HepG2 (cell line): ENCODE data around the gene PHACTR1. TPM values are rescaled to one million over a fixed set of nuclear protein-coding genes. Genes with fewer than 3 reads are reported as not detected.

Experiments used
- MAFG ChIP-seq: sonication (generic); formaldehyde crosslinking; IDR thresholded peaks from 2 replicates; pipeline ENCODE4 v1.5.1; 2020; ENCODE audit warnings: mild to moderate bottlenecking, missing genetic modification reagents
- MEIS2 ChIP-seq: sonication (generic); formaldehyde crosslinking; IDR thresholded peaks from 2 replicates; pipeline ENCODE4 v1.9.0; 2021; ENCODE audit warnings: mild to moderate bottlenecking, missing genetic modification reagents
- MXI1 ChIP-seq: IDR thresholded peaks from 3 replicates; pipeline ENCODE4 v1.6.1; 2012; ENCODE audit warnings: low read depth, low read length, inconsistent platforms, borderline replicate concordance
- NPAS2 ChIP-seq: sonication (generic); formaldehyde crosslinking; IDR thresholded peaks from 2 replicates; pipeline ENCODE4 v1.8.0; 2022; ENCODE audit warnings: mild to moderate bottlenecking, missing genetic modification reagents, borderline replicate concordance
- TAF15 ChIP-seq: fragments of 200-400 bp; formaldehyde crosslinking; IDR thresholded peaks from one replicate; pipeline ENCODE4 v1.6.1; 2018; ENCODE audit warnings: mild to moderate bottlenecking, low read depth, low read length; ENCODE audit not compliant: poor library complexity, severe bottlenecking
- THYN1 ChIP-seq: sonication (generic); formaldehyde crosslinking; IDR thresholded peaks from 2 replicates; pipeline ENCODE4 v1.8.1; 2023; ENCODE audit warnings: low read depth, mild to moderate bottlenecking, moderate library complexity, missing genetic modification reagents, borderline replicate concordance
- ZNF225 ChIP-seq: sonication (generic); formaldehyde crosslinking; IDR thresholded peaks from 2 replicates; pipeline ENCODE4 v1.4.0; 2020; ENCODE audit warnings: mild to moderate bottlenecking, missing genetic modification reagents
- ZNF24 ChIP-seq: fragments of 450-650 bp; IDR thresholded peaks from 2 replicates; pipeline ENCODE4 v1.6.1; 2017; ENCODE audit warnings: antibody characterized with exemption, mild to moderate bottlenecking
- ZNF33B ChIP-seq: sonication (generic); formaldehyde crosslinking; IDR thresholded peaks from 2 replicates; pipeline ENCODE4 v1.5.1; 2020; ENCODE audit warnings: mild to moderate bottlenecking, missing genetic modification reagents
- ZNF550 ChIP-seq: sonication (generic); formaldehyde crosslinking; IDR thresholded peaks from 2 replicates; pipeline ENCODE4 v1.4.0; 2020; ENCODE audit warnings: mild to moderate bottlenecking, missing genetic modification reagents, borderline replicate concordance
- ZNF674 ChIP-seq: sonication (generic); formaldehyde crosslinking; IDR thresholded peaks from 2 replicates; pipeline ENCODE4 v1.5.0; 2020; ENCODE audit warnings: low read depth, mild to moderate bottlenecking, missing genetic modification reagents
- polyA plus RNA-seq, 8 experiments: library from polyadenylated mRNA; depleted of rRNA in 3 of 8; stranded (reverse) in 7 of 8; unstranded in 1 of 8; fragments of >200 nt; fragmentation: Illumina TruSeq in 4 of 8; extraction: Trizol in 4 of 8; gene quantifications; 2 replicates each; pipeline versions ENCODE4 v1.2.1 to v1.2.3, GENCODE V29; 2011 to 2016; ENCODE audit warnings: low read depth in 4 of 8, missing spikeins in 1 of 8, mixed read lengths in 1 of 8; ENCODE audit not compliant: insufficient read depth in 1 of 8
- total RNA-seq, 5 experiments: library from RNA; depleted of rRNA; stranded (reverse); fragments of >200 nt; fragmentation: Illumina TruSeq; extraction: Trizol; gene quantifications; 2 replicates each; pipeline ENCODE4 v1.2.3, GENCODE V29; 2016; ENCODE audit warnings: low read depth in 1 of 5
- TF ChIP-seq, protein P1 (sequence below): sonication (generic); formaldehyde crosslinking; IDR thresholded peaks from 2 replicates; pipeline ENCODE4 v1.4.0; 2020; ENCODE audit warnings: missing genetic modification reagents
- TF ChIP-seq, protein P2 (sequence below): IDR thresholded peaks from 2 replicates; pipeline ENCODE4 v1.6.1; 2016; ENCODE audit warnings: low read depth

PHACTR1 gene
- total and polyA plus RNA-seq, 2 of the 13 experiments (the other 11 are each of a cell fraction or from before 2014, with no cell fraction given) = 0.09 TPM; not detected in 1

DNA sequence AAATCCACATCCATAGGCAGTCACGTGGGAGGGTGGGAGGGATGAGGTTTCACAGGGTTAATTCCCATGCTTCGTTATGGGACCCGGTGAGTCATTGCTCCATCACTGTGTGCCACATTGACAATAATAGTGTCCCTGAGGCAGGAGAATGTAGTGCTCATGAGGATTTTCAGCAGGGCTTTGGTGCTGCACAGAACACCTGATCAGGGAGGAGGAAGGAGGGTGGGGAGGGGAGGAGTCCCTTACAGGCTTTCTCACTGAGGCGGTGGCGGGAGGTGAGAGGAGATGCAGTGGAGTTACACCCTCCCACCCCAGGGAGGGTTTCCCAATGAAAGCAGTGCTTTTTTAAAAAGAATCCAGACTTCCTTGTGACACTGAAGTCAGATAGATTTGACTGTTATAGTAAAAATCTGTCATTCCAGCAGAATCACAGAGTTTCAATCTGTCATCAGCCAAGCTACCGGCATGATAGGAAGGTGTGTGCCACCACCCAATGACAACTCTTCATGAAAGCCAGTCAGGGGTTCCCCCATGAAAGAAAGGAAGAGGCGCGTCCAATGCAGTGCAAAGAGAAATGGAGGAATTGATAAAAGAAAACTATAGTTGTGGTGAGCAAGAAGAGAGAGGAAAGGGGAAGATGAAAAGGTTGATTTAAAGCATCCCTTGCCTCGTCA is 467.0 kb downstream of the PHACTR1 start (continued):
- TF ChIP-seq, protein P1, sequence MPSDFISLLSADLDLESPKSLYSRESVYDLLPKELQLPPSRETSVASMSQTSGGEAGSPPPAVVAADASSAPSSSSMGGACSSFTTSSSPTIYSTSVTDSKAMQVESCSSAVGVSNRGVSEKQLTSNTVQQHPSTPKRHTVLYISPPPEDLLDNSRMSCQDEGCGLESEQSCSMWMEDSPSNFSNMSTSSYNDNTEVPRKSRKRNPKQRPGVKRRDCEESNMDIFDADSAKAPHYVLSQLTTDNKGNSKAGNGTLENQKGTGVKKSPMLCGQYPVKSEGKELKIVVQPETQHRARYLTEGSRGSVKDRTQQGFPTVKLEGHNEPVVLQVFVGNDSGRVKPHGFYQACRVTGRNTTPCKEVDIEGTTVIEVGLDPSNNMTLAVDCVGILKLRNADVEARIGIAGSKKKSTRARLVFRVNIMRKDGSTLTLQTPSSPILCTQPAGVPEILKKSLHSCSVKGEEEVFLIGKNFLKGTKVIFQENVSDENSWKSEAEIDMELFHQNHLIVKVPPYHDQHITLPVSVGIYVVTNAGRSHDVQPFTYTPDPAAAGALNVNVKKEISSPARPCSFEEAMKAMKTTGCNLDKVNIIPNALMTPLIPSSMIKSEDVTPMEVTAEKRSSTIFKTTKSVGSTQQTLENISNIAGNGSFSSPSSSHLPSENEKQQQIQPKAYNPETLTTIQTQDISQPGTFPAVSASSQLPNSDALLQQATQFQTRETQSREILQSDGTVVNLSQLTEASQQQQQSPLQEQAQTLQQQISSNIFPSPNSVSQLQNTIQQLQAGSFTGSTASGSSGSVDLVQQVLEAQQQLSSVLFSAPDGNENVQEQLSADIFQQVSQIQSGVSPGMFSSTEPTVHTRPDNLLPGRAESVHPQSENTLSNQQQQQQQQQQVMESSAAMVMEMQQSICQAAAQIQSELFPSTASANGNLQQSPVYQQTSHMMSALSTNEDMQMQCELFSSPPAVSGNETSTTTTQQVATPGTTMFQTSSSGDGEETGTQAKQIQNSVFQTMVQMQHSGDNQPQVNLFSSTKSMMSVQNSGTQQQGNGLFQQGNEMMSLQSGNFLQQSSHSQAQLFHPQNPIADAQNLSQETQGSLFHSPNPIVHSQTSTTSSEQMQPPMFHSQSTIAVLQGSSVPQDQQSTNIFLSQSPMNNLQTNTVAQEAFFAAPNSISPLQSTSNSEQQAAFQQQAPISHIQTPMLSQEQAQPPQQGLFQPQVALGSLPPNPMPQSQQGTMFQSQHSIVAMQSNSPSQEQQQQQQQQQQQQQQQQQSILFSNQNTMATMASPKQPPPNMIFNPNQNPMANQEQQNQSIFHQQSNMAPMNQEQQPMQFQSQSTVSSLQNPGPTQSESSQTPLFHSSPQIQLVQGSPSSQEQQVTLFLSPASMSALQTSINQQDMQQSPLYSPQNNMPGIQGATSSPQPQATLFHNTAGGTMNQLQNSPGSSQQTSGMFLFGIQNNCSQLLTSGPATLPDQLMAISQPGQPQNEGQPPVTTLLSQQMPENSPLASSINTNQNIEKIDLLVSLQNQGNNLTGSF (CRISPR knock-in tag) = no peak
- no peak for TF ChIP-seq THYN1 (CRISPR knock-in tag)
- TF ChIP-seq ZNF225 = no peak
- no peak for TF ChIP-seq MAFG
- TF ChIP-seq ZNF674 = no peak
- no peak for TF ChIP-seq ZNF33B (CRISPR knock-in tag)
- no peak for TF ChIP-seq NPAS2
- no peak for TF ChIP-seq TAF15
- TF ChIP-seq MEIS2 (CRISPR knock-in tag) = no peak
- no peak for TF ChIP-seq MXI1
- TF ChIP-seq, protein P2, sequence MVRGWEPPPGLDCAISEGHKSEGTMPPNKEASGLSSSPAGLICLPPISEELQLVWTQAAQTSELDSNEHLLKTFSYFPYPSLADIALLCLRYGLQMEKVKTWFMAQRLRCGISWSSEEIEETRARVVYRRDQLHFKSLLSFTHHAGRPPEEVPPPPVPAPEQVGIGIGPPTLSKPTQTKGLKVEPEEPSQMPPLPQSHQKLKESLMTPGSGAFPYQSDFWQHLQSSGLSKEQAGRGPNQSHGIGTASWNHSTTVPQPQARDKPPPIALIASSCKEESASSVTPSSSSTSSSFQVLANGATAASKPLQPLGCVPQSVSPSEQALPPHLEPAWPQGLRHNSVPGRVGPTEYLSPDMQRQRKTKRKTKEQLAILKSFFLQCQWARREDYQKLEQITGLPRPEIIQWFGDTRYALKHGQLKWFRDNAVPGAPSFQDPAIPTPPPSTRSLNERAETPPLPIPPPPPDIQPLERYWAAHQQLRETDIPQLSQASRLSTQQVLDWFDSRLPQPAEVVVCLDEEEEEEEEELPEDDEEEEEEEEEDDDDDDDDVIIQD (CRISPR knock-in tag) = no peak
- TF ChIP-seq ZNF550 (CRISPR knock-in tag) = no peak
- no peak for TF ChIP-seq ZNF24
